Measurements from ENCODE around the gene PALM. TPM values are rescaled to one million over a fixed set of nuclear protein-coding genes. Genes with fewer than 3 reads are reported as not detected.

Gene PALM
- total and polyA plus RNA-seq, 9 of the 15 experiments (the other 6 are each of a cell fraction or from before 2014, with no cell fraction given): 0.04 to 6.6 (median 1.7) TPM

- peak in 1 of 2 experiments; percentile 77; a peak in 2 of 4 replicates for TF ChIP-seq MAZ (CRISPR knock-in tag; conservative IDR thresholded peaks at IDR 0.05 in 1 of 2, IDR thresholded peaks at IDR 0.05 in 1 of 2)
- peak; percentile 57 for TF ChIP-seq U2AF1 (optimal IDR thresholded peaks at IDR 0.05; ENCODE audit: low read depth, low read length)
- TF ChIP-seq RBFOX2 (IDR thresholded peaks at IDR 0.05; ENCODE audit: low read depth, low read length): peak; percentile 5; the same call in 1 of the 2 replicates
- TF ChIP-seq ZFPM2 (CRISPR knock-in tag; IDR thresholded peaks at IDR 0.05): peak; percentile 52; the same call in 1 of the 2 replicates
- TF ChIP-seq ZNF778 (CRISPR knock-in tag; IDR thresholded peaks at IDR 0.05): no peak
- no peak for TF ChIP-seq HMG20A (CRISPR knock-in tag; conservative IDR thresholded peaks at IDR 0.05)
- TF ChIP-seq ZNF174 (CRISPR knock-in tag; IDR thresholded peaks at IDR 0.05): no peak
- no peak for TF ChIP-seq HNRNPUL1 (IDR thresholded peaks at IDR 0.05; ENCODE audit: low read length)
- no peak for TF ChIP-seq ZNF695 (CRISPR knock-in tag; IDR thresholded peaks at IDR 0.05)
- peak; percentile 89; the same call in 1 of the 2 replicates for TF ChIP-seq ILF3 (IDR thresholded peaks at IDR 0.05; ENCODE audit: borderline replicate concordance)
- no peak for TF ChIP-seq NR4A1 (CRISPR knock-in tag; IDR thresholded peaks at IDR 0.05)
- TF ChIP-seq NR4A1 (tag; IDR thresholded peaks at IDR 0.05): no peak
- TF ChIP-seq, protein P1, sequence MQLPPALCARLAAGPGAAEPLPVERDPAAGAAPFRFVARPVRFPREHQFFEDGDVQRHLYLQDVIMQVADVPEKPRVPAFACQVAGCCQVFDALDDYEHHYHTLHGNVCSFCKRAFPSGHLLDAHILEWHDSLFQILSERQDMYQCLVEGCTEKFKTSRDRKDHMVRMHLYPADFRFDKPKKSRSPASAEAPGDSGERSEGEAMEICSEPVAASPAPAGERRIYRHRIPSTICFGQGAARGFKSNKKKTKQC (CRISPR knock-in tag; IDR thresholded peaks at IDR 0.05): 0 out of 2 replicates have a peak, but pooled peaks have one; percentile 81
- TF ChIP-seq SOX6 (IDR thresholded peaks at IDR 0.05): no peak
- TF ChIP-seq BRD4 (IDR thresholded peaks at IDR 0.05): no peak
- no peak for TF ChIP-seq RAD21 (CRISPR knock-in tag; conservative IDR thresholded peaks at IDR 0.05 in 1 of 2, IDR thresholded peaks at IDR 0.05 in 1 of 2)
- TF ChIP-seq ELF2 (CRISPR knock-in tag; IDR thresholded peaks at IDR 0.05): no peak
- TF ChIP-seq ZNF282 (CRISPR knock-in tag; IDR thresholded peaks at IDR 0.05): no peak
- TF ChIP-seq SPI1 (IDR thresholded peaks at IDR 0.05; ENCODE audit: borderline replicate concordance, low read depth, low read length): no peak
- TF ChIP-seq, protein P2, sequence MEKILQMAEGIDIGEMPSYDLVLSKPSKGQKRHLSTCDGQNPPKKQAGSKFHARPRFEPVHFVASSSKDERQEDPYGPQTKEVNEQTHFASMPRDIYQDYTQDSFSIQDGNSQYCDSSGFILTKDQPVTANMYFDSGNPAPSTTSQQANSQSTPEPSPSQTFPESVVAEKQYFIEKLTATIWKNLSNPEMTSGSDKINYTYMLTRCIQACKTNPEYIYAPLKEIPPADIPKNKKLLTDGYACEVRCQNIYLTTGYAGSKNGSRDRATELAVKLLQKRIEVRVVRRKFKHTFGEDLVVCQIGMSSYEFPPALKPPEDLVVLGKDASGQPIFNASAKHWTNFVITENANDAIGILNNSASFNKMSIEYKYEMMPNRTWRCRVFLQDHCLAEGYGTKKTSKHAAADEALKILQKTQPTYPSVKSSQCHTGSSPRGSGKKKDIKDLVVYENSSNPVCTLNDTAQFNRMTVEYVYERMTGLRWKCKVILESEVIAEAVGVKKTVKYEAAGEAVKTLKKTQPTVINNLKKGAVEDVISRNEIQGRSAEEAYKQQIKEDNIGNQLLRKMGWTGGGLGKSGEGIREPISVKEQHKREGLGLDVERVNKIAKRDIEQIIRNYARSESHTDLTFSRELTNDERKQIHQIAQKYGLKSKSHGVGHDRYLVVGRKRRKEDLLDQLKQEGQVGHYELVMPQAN (IDR thresholded peaks at IDR 0.05; ENCODE audit: borderline replicate concordance): no peak
- no peak for TF ChIP-seq KAT8 (IDR thresholded peaks at IDR 0.05; ENCODE audit: low read depth)
- no peak for TF ChIP-seq ZNF324 (CRISPR knock-in tag; IDR thresholded peaks at IDR 0.05)
- TF ChIP-seq POLR2AphosphoS2 (IDR thresholded peaks at IDR 0.05; ENCODE audit: low read length): no peak
- TF ChIP-seq SAFB (IDR thresholded peaks at IDR 0.05; ENCODE audit: borderline replicate concordance, low read depth, low read length): peak; percentile 90
- no peak for TF ChIP-seq TAF15 (IDR thresholded peaks at IDR 0.05; ENCODE audit: low read depth, low read length)
- TF ChIP-seq ELK1 (CRISPR knock-in tag; IDR thresholded peaks at IDR 0.05): no peak
- TF ChIP-seq TSC22D4 (tag; IDR thresholded peaks at IDR 0.05): no peak
Observed at GRCh38 chr19:679418-680286, 29.1 kb upstream of the PALM start (continued).

Measured in K562 (cell line).